H1 (cell line): ENCODE measurements around the gene DCDC2C.

ENCODE experiments used
- CREB1 ChIP-seq: IDR thresholded peaks from 2 replicates; pipeline ENCODE4 v1.6.1; 2012; ENCODE audit warnings: inconsistent platforms
- POLR2AphosphoS5 ChIP-seq: IDR thresholded peaks from 2 replicates; pipeline ENCODE4 v1.6.1; 2011; ENCODE audit warnings: low read depth, low read length
- TF ChIP-seq, protein P1 (sequence below), 3 experiments: IDR thresholded peaks; 1 replicate in 2 of 3; 2 replicates in 1 of 3; pipeline versions ENCODE4 v1.5.1 to v1.6.1; 2011; ENCODE audit warnings: low read length in 3 of 3, mild to moderate bottlenecking in 3 of 3, inconsistent platforms in 2 of 3, low read depth in 1 of 3, moderate library complexity in 1 of 3; ENCODE audit not compliant: insufficient read depth in 1 of 3; ENCODE audit errors: control extremely low read depth in 1 of 3
- TF ChIP-seq, protein P2 (sequence below): IDR thresholded peaks from 2 replicates; pipeline ENCODE4 v1.6.1; 2012; ENCODE audit warnings: inconsistent platforms

DNA sequence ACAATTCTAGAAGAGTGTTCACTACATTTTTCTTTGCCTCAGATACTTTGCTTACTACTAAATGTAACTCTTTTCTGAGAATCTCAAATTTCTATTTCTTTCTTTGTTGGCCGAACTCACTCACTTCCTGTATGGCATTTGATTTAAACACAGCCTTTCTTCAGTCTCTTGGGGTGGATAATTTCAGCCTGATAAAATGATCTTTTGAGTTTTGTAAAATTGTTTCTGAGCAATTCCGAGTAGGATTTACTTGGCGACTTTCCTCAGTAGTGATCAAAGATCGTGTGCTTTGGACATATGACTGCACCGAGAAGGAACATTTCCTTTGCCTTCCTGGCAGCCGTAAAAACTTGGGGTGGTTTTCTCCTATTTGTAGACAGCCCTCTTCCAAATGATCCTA lies 127.4 kb downstream of the DCDC2C start:
- TF ChIP-seq POLR2AphosphoS5 (no peak), CREB1 (no peak)
- TF ChIP-seq, protein P1, sequence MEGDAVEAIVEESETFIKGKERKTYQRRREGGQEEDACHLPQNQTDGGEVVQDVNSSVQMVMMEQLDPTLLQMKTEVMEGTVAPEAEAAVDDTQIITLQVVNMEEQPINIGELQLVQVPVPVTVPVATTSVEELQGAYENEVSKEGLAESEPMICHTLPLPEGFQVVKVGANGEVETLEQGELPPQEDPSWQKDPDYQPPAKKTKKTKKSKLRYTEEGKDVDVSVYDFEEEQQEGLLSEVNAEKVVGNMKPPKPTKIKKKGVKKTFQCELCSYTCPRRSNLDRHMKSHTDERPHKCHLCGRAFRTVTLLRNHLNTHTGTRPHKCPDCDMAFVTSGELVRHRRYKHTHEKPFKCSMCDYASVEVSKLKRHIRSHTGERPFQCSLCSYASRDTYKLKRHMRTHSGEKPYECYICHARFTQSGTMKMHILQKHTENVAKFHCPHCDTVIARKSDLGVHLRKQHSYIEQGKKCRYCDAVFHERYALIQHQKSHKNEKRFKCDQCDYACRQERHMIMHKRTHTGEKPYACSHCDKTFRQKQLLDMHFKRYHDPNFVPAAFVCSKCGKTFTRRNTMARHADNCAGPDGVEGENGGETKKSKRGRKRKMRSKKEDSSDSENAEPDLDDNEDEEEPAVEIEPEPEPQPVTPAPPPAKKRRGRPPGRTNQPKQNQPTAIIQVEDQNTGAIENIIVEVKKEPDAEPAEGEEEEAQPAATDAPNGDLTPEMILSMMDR (IDR thresholded peaks at IDR 0.05; ENCODE audit: control extremely low read depth in 1 of 3, insufficient read depth in 1 of 3, low read depth in 1 of 3, low read length in 3 of 3), result no peak
- TF ChIP-seq, protein P2, sequence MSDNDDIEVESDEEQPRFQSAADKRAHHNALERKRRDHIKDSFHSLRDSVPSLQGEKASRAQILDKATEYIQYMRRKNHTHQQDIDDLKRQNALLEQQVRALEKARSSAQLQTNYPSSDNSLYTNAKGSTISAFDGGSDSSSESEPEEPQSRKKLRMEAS, result no peak
